ENCODE data around the gene NEK2.

The NEK2 gene

DNA sequence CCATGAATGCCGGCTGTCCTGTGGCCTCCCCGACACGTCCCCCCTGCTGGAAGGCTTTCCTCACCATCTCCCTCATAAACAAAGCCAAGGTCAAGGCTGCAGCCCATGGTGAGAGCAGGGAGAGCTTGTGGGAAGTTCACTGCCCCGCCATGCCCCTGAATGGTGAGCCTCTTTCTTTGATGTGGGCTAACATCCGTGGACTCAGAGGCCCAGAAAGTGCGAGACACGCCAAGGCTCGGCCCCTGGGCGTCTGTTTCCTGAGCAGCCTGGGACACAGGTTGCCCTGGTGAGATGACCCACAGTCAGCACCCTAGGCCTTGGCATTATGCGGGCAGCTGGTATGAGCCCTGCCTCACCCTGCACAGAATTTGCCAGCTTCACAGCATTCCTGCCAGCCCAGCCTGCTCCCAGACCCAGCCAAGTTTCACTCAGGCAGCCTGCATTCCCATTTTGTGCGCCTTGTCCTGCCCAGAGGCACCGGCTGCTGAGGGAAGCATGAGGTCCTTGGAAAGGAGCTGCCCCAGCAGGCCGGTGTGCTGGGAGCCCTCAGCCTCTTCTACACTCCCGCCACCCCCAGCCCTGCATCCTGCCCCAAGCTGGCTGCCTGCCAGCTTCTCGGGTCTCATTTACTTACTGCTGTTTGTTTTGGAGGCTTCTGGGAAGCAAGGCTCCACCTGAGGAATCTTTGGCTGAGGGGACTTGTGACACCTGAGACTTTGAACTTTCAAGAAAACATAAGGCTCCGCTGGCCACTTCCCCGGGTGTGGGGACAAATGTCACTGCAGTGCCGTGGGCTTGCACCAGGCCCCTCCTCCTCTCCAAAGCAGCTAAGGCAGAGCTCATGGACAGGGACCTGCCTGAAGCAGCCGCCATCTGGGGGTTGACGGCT is 31.9 kb downstream of the NEK2 start:
- H3K36me3 ChIP-seq (ENCODE audit: insufficient read depth, low read length), result no peaks in the 10 kb centered on the region
- no peaks in the 10 kb centered on the region for H3K9me2 ChIP-seq (replicated peaks; ENCODE audit: low read depth, low read length)
- H3K4me3 ChIP-seq (ENCODE audit: low read length, poor library complexity, severe bottlenecking), result peak overlapping the region; percentile 43
- peak overlapping the region; percentile 33 for H3K9ac ChIP-seq (ENCODE audit: low read depth, low read length, poor library complexity, severe bottlenecking)
- no peaks in the 10 kb centered on the region for H4K20me1 ChIP-seq (ENCODE audit: insufficient read depth, low read length, poor library complexity, severe bottlenecking)
- H3F3A ChIP-seq (ENCODE audit: low read depth), result no peaks in the 10 kb centered on the region
- no peaks in the 10 kb centered on the region for H3K27me3 ChIP-seq (ENCODE audit: insufficient read depth, low read length, poor library complexity, severe bottlenecking)
- H3K4me1 ChIP-seq (ENCODE audit: insufficient read depth, low read length, poor library complexity, severe bottlenecking), result peaks cover 18% of the 10 kb centered on the region
- no peak for TF ChIP-seq EZH2phosphoT487 (IDR thresholded peaks at IDR 0.05; ENCODE audit: borderline replicate concordance)
- TF ChIP-seq, protein P1, sequence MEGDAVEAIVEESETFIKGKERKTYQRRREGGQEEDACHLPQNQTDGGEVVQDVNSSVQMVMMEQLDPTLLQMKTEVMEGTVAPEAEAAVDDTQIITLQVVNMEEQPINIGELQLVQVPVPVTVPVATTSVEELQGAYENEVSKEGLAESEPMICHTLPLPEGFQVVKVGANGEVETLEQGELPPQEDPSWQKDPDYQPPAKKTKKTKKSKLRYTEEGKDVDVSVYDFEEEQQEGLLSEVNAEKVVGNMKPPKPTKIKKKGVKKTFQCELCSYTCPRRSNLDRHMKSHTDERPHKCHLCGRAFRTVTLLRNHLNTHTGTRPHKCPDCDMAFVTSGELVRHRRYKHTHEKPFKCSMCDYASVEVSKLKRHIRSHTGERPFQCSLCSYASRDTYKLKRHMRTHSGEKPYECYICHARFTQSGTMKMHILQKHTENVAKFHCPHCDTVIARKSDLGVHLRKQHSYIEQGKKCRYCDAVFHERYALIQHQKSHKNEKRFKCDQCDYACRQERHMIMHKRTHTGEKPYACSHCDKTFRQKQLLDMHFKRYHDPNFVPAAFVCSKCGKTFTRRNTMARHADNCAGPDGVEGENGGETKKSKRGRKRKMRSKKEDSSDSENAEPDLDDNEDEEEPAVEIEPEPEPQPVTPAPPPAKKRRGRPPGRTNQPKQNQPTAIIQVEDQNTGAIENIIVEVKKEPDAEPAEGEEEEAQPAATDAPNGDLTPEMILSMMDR (conservative IDR thresholded peaks at IDR 0.05; ENCODE audit: low read length), result no peak
- peak overlapping the region; percentile 70 for H3K4me2 ChIP-seq (ENCODE audit: low read depth, low read length, poor library complexity, severe bottlenecking)
- no peaks in the 10 kb centered on the region for H3K79me2 ChIP-seq (ENCODE audit: insufficient read depth, low read length)
- no peaks in the 10 kb centered on the region for H3K9me3 ChIP-seq (ENCODE audit: insufficient read depth, low read depth, low read length)
- peak overlapping the region; percentile 22; the same call in 1 of the 2 replicates for H2AFZ ChIP-seq (ENCODE audit: low read length)

DNA sequence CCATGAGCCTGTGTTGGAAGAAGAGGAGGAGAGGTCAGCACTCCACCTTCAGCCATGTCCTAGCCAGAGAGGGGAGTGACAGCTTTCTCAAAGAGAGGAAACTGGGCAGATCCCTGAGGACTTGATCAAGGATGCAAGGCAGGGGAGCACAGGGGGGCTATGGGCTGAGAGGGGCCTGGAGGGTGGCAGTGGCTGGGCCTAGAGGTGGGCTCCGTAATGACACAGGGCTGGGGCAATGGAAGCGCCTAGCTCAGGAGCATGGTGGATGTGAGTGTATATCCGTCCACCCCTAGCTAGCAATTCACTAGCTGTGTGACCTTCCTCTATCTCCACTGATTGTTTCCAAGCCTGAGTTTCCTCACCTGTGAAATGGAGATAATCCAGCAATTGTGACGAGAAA is 32.6 kb downstream of the NEK2 start:
- Histone ChIP-seq H3K9me2 (replicated peaks; ENCODE audit: low read depth, low read length) (no peaks in the 10 kb centered on the region), H3F3A (ENCODE audit: low read depth) (no peaks in the 10 kb centered on the region), H3K4me2 (ENCODE audit: low read depth, low read length, poor library complexity, severe bottlenecking) (peak overlapping the region; percentile 70)

DNA sequence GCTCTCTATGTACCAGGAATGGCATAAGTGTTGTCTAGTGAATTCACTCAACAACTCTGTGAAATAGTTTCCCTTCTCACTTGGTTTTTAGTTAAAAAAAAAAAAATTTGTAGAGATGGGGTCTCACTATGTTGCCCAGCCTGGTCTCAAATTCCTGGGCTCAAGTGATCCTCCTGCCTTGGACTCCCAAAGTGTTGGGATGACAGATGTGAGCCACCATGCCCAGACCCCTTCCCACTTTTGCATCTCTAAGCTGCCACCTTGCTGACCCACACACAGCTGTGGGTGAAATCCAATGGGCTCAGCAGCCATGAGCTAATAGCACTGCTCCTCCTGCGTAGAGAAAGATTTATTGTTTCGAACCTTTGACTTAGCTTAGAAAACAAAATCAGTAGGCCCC is 33.5 kb downstream of the NEK2 start:
- H3K4me3 ChIP-seq (ENCODE audit: low read length, poor library complexity, severe bottlenecking), result no peak overlapping the region
- TF ChIP-seq, protein P1 (conservative IDR thresholded peaks at IDR 0.05; ENCODE audit: low read length), result no peak
- TF ChIP-seq EZH2phosphoT487 (IDR thresholded peaks at IDR 0.05; ENCODE audit: borderline replicate concordance), result no peak
- H3K79me2 ChIP-seq (ENCODE audit: insufficient read depth, low read length), result no peaks in the 10 kb centered on the region
- no peak overlapping the region for H3K9ac ChIP-seq (ENCODE audit: low read depth, low read length, poor library complexity, severe bottlenecking)
- H3K4me2 ChIP-seq (ENCODE audit: low read depth, low read length, poor library complexity, severe bottlenecking), result no peak overlapping the region
- H3K27me3 ChIP-seq (ENCODE audit: insufficient read depth, low read length, poor library complexity, severe bottlenecking), result no peaks in the 10 kb centered on the region
- H4K20me1 ChIP-seq (ENCODE audit: insufficient read depth, low read length, poor library complexity, severe bottlenecking), result no peaks in the 10 kb centered on the region
- H3K36me3 ChIP-seq (ENCODE audit: insufficient read depth, low read length), result no peaks in the 10 kb centered on the region
- peaks cover 18% of the 10 kb centered on the region for H3K4me1 ChIP-seq (ENCODE audit: insufficient read depth, low read length, poor library complexity, severe bottlenecking)
- no peaks in the 10 kb centered on the region for H3K9me3 ChIP-seq (ENCODE audit: insufficient read depth, low read depth, low read length)
- H3F3A ChIP-seq (ENCODE audit: low read depth), result no peaks in the 10 kb centered on the region
- H3K9me2 ChIP-seq (replicated peaks; ENCODE audit: low read depth, low read length), result no peaks in the 10 kb centered on the region
- H2AFZ ChIP-seq (ENCODE audit: low read length), result no peak overlapping the region

More for the DNA sequence above, 32.6 kb downstream of the NEK2 start:
- H3K36me3 ChIP-seq (ENCODE audit: insufficient read depth, low read length), result no peaks in the 10 kb centered on the region
- peak overlapping the region; percentile 43 for H3K4me3 ChIP-seq (ENCODE audit: low read length, poor library complexity, severe bottlenecking)
- no peaks in the 10 kb centered on the region for H3K9me3 ChIP-seq (ENCODE audit: insufficient read depth, low read depth, low read length)
- H3K4me1 ChIP-seq (ENCODE audit: insufficient read depth, low read length, poor library complexity, severe bottlenecking), result peaks cover 18% of the 10 kb centered on the region
- H4K20me1 ChIP-seq (ENCODE audit: insufficient read depth, low read length, poor library complexity, severe bottlenecking), result no peaks in the 10 kb centered on the region
- TF ChIP-seq, protein P1 (conservative IDR thresholded peaks at IDR 0.05; ENCODE audit: low read length), result no peak
- no peak for TF ChIP-seq EZH2phosphoT487 (IDR thresholded peaks at IDR 0.05; ENCODE audit: borderline replicate concordance)
- no peaks in the 10 kb centered on the region for H3K79me2 ChIP-seq (ENCODE audit: insufficient read depth, low read length)
- no peak overlapping the region for H2AFZ ChIP-seq (ENCODE audit: low read length)
- peak overlapping the region; percentile 33 for H3K9ac ChIP-seq (ENCODE audit: low read depth, low read length, poor library complexity, severe bottlenecking)
- H3K27me3 ChIP-seq (ENCODE audit: insufficient read depth, low read length, poor library complexity, severe bottlenecking), result no peaks in the 10 kb centered on the region
